A549 (cell line): Measurements from ENCODE around the gene PARD6A.
"Not testable (repeated sequence)": the region's sequence is repeated elsewhere in the genome, so short reads cannot be mapped to it uniquely, and the experiment has no call there.

Experiments
- NPAS2 ChIP-seq: fragments of 250-450 bp; sonication (Bioruptor Pico); IDR thresholded peaks from 2 replicates; pipeline ENCODE4 v1.8.0; 2022; ENCODE audit warnings: mild to moderate bottlenecking, moderate library complexity, borderline replicate concordance
- RFX5 ChIP-seq: fragments of 450-650 bp; IDR thresholded peaks from 2 replicates; pipeline ENCODE4 v1.7.1; 2014; ENCODE audit warnings: antibody characterized with exemption, mild to moderate bottlenecking, moderate library complexity

GRCh38 chr16:67693517-67694285, 32.9 kb downstream of the PARD6A start:
- not testable (repeated sequence) for TF ChIP-seq NPAS2 (CRISPR knock-in tag); RFX5
